Gastroesophageal sphincter (tissue), 3 donors: ENCODE results near the gene DRC7.

Source experiments
- CTCF ChIP-seq, 4 experiments: fragments of 200-600 bp in 2 of 4; fragments of 450-650 bp in 2 of 4; sonication (generic) in 1 of 4; IDR thresholded peaks; one replicate each; pipeline ENCODE4 v1.5.1; 2017 to 2019; ENCODE audit warnings: antibody characterized with exemption in 4 of 4, mild to moderate bottlenecking in 2 of 4, moderate library complexity in 2 of 4
- POLR2A ChIP-seq, 2 donors: fragments of 450-650 bp; IDR thresholded peaks; one replicate each; pipeline ENCODE4 v1.6.1; 2017; ENCODE audit warnings: antibody characterized with exemption in 2 of 2, mild to moderate bottlenecking in 2 of 2, moderate library complexity in 1 of 2
- POLR2AphosphoS5 ChIP-seq: sonication (generic); formaldehyde crosslinking; IDR thresholded peaks from one replicate; pipeline ENCODE4 v1.6.1; 2017; ENCODE audit warnings: antibody characterized with exemption

- TF ChIP-seq POLR2A (IDR thresholded peaks at IDR 0.05): no peak
- TF ChIP-seq CTCF (IDR thresholded peaks at IDR 0.05): no peak
- no peak for TF ChIP-seq POLR2AphosphoS5
These were observed 66.0 kb downstream of the DRC7 start for GRCh38 chr16:57760357-57761160.
